IPS-NIHi11 (cell line): ENCODE data around the gene HIVEP3.

Experiments used
- DNase-seq: peaks from one replicate; pipeline ENCODE4 v3.0.0; 2012; ENCODE audit warnings: mixed read lengths, low spot score

Gene HIVEP3

GRCh38 chr1:41547781-41548560 is 370.8 kb downstream of the HIVEP3 start:
- no peak for DNase-seq

- no peak for DNase-seq
These were observed 371.4 kb downstream of the HIVEP3 start for GRCh38 chr1:41547336-41547735.

- DNase-seq = no peak
These were observed 371.9 kb downstream of the HIVEP3 start for GRCh38 chr1:41546833-41547135.

- DNase-seq = no peak
These were observed 372.5 kb downstream of the HIVEP3 start for GRCh38 chr1:41545996-41546832.

- no peak for DNase-seq
These were observed 376.4 kb downstream of the HIVEP3 start for GRCh38 chr1:41542196-41542930.

GRCh38 chr1:41541592-41541952 is 377.1 kb downstream of the HIVEP3 start:
- DNase-seq = no peak

GRCh38 chr1:41540886-41541591 is 377.7 kb downstream of the HIVEP3 start:
- DNase-seq = no peak

GRCh38 chr1:41539999-41540398 is 378.7 kb downstream of the HIVEP3 start:
- no peak for DNase-seq

- DNase-seq = no peak
These were observed 379.3 kb downstream of the HIVEP3 start for GRCh38 chr1:41539418-41539805.

GRCh38 chr1:41538741-41539417 is 379.8 kb downstream of the HIVEP3 start:
- DNase-seq = no peak

- DNase-seq = no peak
These were observed 380.9 kb downstream of the HIVEP3 start for GRCh38 chr1:41537788-41538351.

- no peak for DNase-seq
These were observed 381.5 kb downstream of the HIVEP3 start for GRCh38 chr1:41537251-41537650.

- no peak for DNase-seq
These were observed 382.3 kb downstream of the HIVEP3 start for GRCh38 chr1:41536361-41536802.

- no peak for DNase-seq
These were observed 383.0 kb downstream of the HIVEP3 start for GRCh38 chr1:41535716-41536115.

GRCh38 chr1:41535276-41535675 is 383.4 kb downstream of the HIVEP3 start:
- DNase-seq = no peak

- DNase-seq = no peak
These were observed 384.3 kb downstream of the HIVEP3 start for GRCh38 chr1:41534181-41535076.

GRCh38 chr1:41533731-41534080 is 385.0 kb downstream of the HIVEP3 start:
- no peak for DNase-seq

- DNase-seq = no peak
These were observed 385.5 kb downstream of the HIVEP3 start for GRCh38 chr1:41533016-41533730.

- no peak for DNase-seq
These were observed 386.3 kb downstream of the HIVEP3 start for GRCh38 chr1:41532206-41532975.
